ENCODE results near the gene KIRREL1.
A peak's percentile ranks its signal among the peaks of the same experiment; 100 is the strongest.

The KIRREL1 gene

GRCh38 chr1:157976888-157977287 is 16.6 kb upstream of the KIRREL1 start:
- Histone ChIP-seq H3K27ac (ENCODE audit: low read length) (no peak overlapping the region), H3K36me3 (ENCODE audit: insufficient read depth, low read depth, low read length) (no peaks in the 10 kb centered on the region), H3K9me3 (ENCODE audit: insufficient read depth, low read depth, low read length) (peaks cover 8% of the 10 kb centered on the region), H3K4me1 (ENCODE audit: insufficient read depth, low read length) (peaks cover 9% of the 10 kb centered on the region; the same call in 1 of the 2 replicates), H3K9ac (ENCODE audit: low read depth, low read length) (no peak overlapping the region), H3K4me3 (ENCODE audit: low read length) (no peak overlapping the region), H3K27me3 (ENCODE audit: insufficient read depth, low read length) (no peaks in the 10 kb centered on the region)

- H3K36me3 ChIP-seq (ENCODE audit: insufficient read depth, low read depth, low read length) = no peaks in the 10 kb centered on the region
- no peak overlapping the region for H3K4me3 ChIP-seq (ENCODE audit: low read length)
- no peak overlapping the region for H3K27ac ChIP-seq (ENCODE audit: low read length)
- no peaks in the 10 kb centered on the region for H3K9me3 ChIP-seq (ENCODE audit: insufficient read depth, low read depth, low read length)
- H3K27me3 ChIP-seq (ENCODE audit: insufficient read depth, low read length) = no peaks in the 10 kb centered on the region
- H3K4me1 ChIP-seq (ENCODE audit: insufficient read depth, low read length) = peaks cover 9% of the 10 kb centered on the region; the same call in 1 of the 2 replicates
- H3K9ac ChIP-seq (ENCODE audit: low read depth, low read length) = no peak overlapping the region
These were observed 14.7 kb upstream of the KIRREL1 start for GRCh38 chr1:157978586-157979403.

- no peak overlapping the region for H3K4me3 ChIP-seq (ENCODE audit: low read length)
- no peaks in the 10 kb centered on the region for H3K36me3 ChIP-seq (ENCODE audit: insufficient read depth, low read depth, low read length)
- H3K4me1 ChIP-seq (ENCODE audit: insufficient read depth, low read length) = peaks cover 12% of the 10 kb centered on the region
- H3K27ac ChIP-seq (ENCODE audit: low read length) = no peak overlapping the region
- no peaks in the 10 kb centered on the region for H3K9me3 ChIP-seq (ENCODE audit: insufficient read depth, low read depth, low read length)
- H3K27me3 ChIP-seq (ENCODE audit: insufficient read depth, low read length) = no peaks in the 10 kb centered on the region; the same call in 1 of the 2 replicates
- no peak overlapping the region for H3K9ac ChIP-seq (ENCODE audit: low read depth, low read length)
These were observed 11.3 kb upstream of the KIRREL1 start for GRCh38 chr1:157982136-157982535.

- Histone ChIP-seq H3K9me3 (ENCODE audit: insufficient read depth, low read depth, low read length) (no peaks in the 10 kb centered on the region), H3K27me3 (ENCODE audit: insufficient read depth, low read length) (no peaks in the 10 kb centered on the region; the same call in 1 of the 2 replicates), H3K36me3 (ENCODE audit: insufficient read depth, low read depth, low read length) (no peaks in the 10 kb centered on the region), H3K9ac (ENCODE audit: low read depth, low read length) (no peak overlapping the region), H3K4me1 (ENCODE audit: insufficient read depth, low read length) (peaks cover 12% of the 10 kb centered on the region), H3K27ac (ENCODE audit: low read length) (no peak overlapping the region), H3K4me3 (ENCODE audit: low read length) (no peak overlapping the region)
These were observed 9.7 kb upstream of the KIRREL1 start for GRCh38 chr1:157983787-157984186.

- Histone ChIP-seq H3K27me3 (ENCODE audit: insufficient read depth, low read length) (no peaks in the 10 kb centered on the region; the same call in 1 of the 2 replicates), H3K27ac (ENCODE audit: low read length) (no peak overlapping the region), H3K9me3 (ENCODE audit: insufficient read depth, low read depth, low read length) (no peaks in the 10 kb centered on the region), H3K4me3 (ENCODE audit: low read length) (no peak overlapping the region), H3K36me3 (ENCODE audit: insufficient read depth, low read depth, low read length) (no peaks in the 10 kb centered on the region), H3K4me1 (ENCODE audit: insufficient read depth, low read length) (peaks cover 12% of the 10 kb centered on the region), H3K9ac (ENCODE audit: low read depth, low read length) (no peak overlapping the region)
These were observed 9.0 kb upstream of the KIRREL1 start for GRCh38 chr1:157984469-157984868.

- Histone ChIP-seq H3K27ac (ENCODE audit: low read length) (no peak overlapping the region), H3K9ac (ENCODE audit: low read depth, low read length) (no peak overlapping the region), H3K4me3 (ENCODE audit: low read length) (no peak overlapping the region), H3K27me3 (ENCODE audit: insufficient read depth, low read length) (no peaks in the 10 kb centered on the region; the same call in 1 of the 2 replicates), H3K9me3 (ENCODE audit: insufficient read depth, low read depth, low read length) (no peaks in the 10 kb centered on the region), H3K4me1 (ENCODE audit: insufficient read depth, low read length) (peaks cover 12% of the 10 kb centered on the region), H3K36me3 (ENCODE audit: insufficient read depth, low read depth, low read length) (no peaks in the 10 kb centered on the region)
These were observed 8.0 kb upstream of the KIRREL1 start for GRCh38 chr1:157985473-157985872.

- H3K4me1 ChIP-seq (ENCODE audit: insufficient read depth, low read length) = peaks cover 16% of the 10 kb centered on the region
- no peak overlapping the region for H3K9ac ChIP-seq (ENCODE audit: low read depth, low read length)
- no peak overlapping the region for H3K4me3 ChIP-seq (ENCODE audit: low read length)
- no peaks in the 10 kb centered on the region for H3K36me3 ChIP-seq (ENCODE audit: insufficient read depth, low read depth, low read length)
- no peak overlapping the region for H3K27ac ChIP-seq (ENCODE audit: low read length)
- peaks cover 14% of the 10 kb centered on the region for H3K27me3 ChIP-seq (ENCODE audit: insufficient read depth, low read length)
- no peaks in the 10 kb centered on the region for H3K9me3 ChIP-seq (ENCODE audit: insufficient read depth, low read depth, low read length)
These were observed 5.4 kb upstream of the KIRREL1 start for GRCh38 chr1:157988002-157988401.

GRCh38 chr1:157992031-157992832 is 1.2 kb upstream of the KIRREL1 start:
- Histone ChIP-seq H3K4me3 (ENCODE audit: low read length) (peak overlapping the region; percentile 94; the same call in 1 of the 2 replicates), H3K9me3 (ENCODE audit: insufficient read depth, low read depth, low read length) (no peaks in the 10 kb centered on the region), H3K9ac (ENCODE audit: low read depth, low read length) (no peak overlapping the region), H3K36me3 (ENCODE audit: insufficient read depth, low read depth, low read length) (no peaks in the 10 kb centered on the region), H3K27ac (ENCODE audit: low read length) (no peak overlapping the region), H3K4me1 (ENCODE audit: insufficient read depth, low read length) (peaks cover 27% of the 10 kb centered on the region; the same call in 1 of the 2 replicates), H3K27me3 (ENCODE audit: insufficient read depth, low read length) (peaks cover 14% of the 10 kb centered on the region; the same call in 1 of the 2 replicates)

GRCh38 chr1:157992833-157993146 is 655 bp upstream of the KIRREL1 start:
- Histone ChIP-seq H3K9me3 (ENCODE audit: insufficient read depth, low read depth, low read length) (no peaks in the 10 kb centered on the region), H3K4me1 (ENCODE audit: insufficient read depth, low read length) (peaks cover 27% of the 10 kb centered on the region; the same call in 1 of the 2 replicates), H3K9ac (ENCODE audit: low read depth, low read length) (peak overlapping the region; percentile 89; the same call in 1 of the 2 replicates), H3K36me3 (ENCODE audit: insufficient read depth, low read depth, low read length) (no peaks in the 10 kb centered on the region), H3K27ac (ENCODE audit: low read length) (no peak overlapping the region), H3K27me3 (ENCODE audit: insufficient read depth, low read length) (peaks cover 14% of the 10 kb centered on the region; the same call in 1 of the 2 replicates), H3K4me3 (ENCODE audit: low read length) (peak overlapping the region; percentile 94)

- H3K9ac ChIP-seq (ENCODE audit: low read depth, low read length) = peak overlapping the region; percentile 89
- H3K27ac ChIP-seq (ENCODE audit: low read length) = peak overlapping the region; percentile 39
- H3K4me3 ChIP-seq (ENCODE audit: low read length) = peak overlapping the region; percentile 94
- H3K9me3 ChIP-seq (ENCODE audit: insufficient read depth, low read depth, low read length) = no peaks in the 10 kb centered on the region
- peaks cover 27% of the 10 kb centered on the region; the same call in 1 of the 2 replicates for H3K4me1 ChIP-seq (ENCODE audit: insufficient read depth, low read length)
- peaks cover 14% of the 10 kb centered on the region; the same call in 1 of the 2 replicates for H3K27me3 ChIP-seq (ENCODE audit: insufficient read depth, low read length)
- H3K36me3 ChIP-seq (ENCODE audit: insufficient read depth, low read depth, low read length) = no peaks in the 10 kb centered on the region
These were observed 617 bp downstream of the KIRREL1 start for GRCh38 chr1:157993918-157994605.

Measured in iPS-20b (cell line).